ENCODE data around the gene C10orf105. TPM values are rescaled to one million over a fixed set of nuclear protein-coding genes. Genes with fewer than 3 reads are reported as not detected.

The C10orf105 gene
- total RNA-seq, 2 experiments from 2014 or later, result 0.09 to 0.15 TPM

- Histone ChIP-seq H3K4me2 (ENCODE audit: low read length) (no peak overlapping the region), H3K4me3 (ENCODE audit: low read depth, low read length, poor library complexity, severe bottlenecking) (no peak overlapping the region), H3K9me3 (ENCODE audit: low read length) (no peaks in the 10 kb centered on the region), H3K4me1 (ENCODE audit: insufficient read depth, low read length, poor library complexity, severe bottlenecking) (peaks cover 3% of the 10 kb centered on the region), H3K36me3 (ENCODE audit: insufficient read depth, low read length) (no peaks in the 10 kb centered on the region), H2AFZ (ENCODE audit: low read length) (no peak overlapping the region), H3K9me2 (ENCODE audit: insufficient read depth, low read length) (no peaks in the 10 kb centered on the region), H3K79me2 (ENCODE audit: insufficient read depth, low read depth, low read length) (no peaks in the 10 kb centered on the region), H4K20me1 (ENCODE audit: insufficient read depth, low read length) (no peaks in the 10 kb centered on the region), H3K27ac (ENCODE audit: low read depth, low read length, poor library complexity, severe bottlenecking) (no peak overlapping the region)
- ChIA-PET CTCF (ENCODE audit: unreplicated experiment) (interaction anchor here (1.0 to 1.9 kb wide), 2 partner anchors 9 to 13 kb away, joined by 6 read pairs; no protein-coding TSS in a partner anchor), POLR2A (interaction anchor here (1.0 kb wide), 1 partner anchor 363 kb away, joined by 3 read pairs; no protein-coding TSS in a partner anchor)
- no peak for DNase-seq (ENCODE audit: low spot score)
- no peak for TF ChIP-seq CTCF (conservative IDR thresholded peaks at IDR 0.05; ENCODE audit: low read length)
- no peak for TF ChIP-seq EZH2phosphoT487 (IDR thresholded peaks at IDR 0.05; ENCODE audit: borderline replicate concordance, low read depth, low read length)
- intact Hi-C loops (cut with micrococcal nuclease; ENCODE audit: unreplicated experiment), result no loop called here
- no TSS peak for BruUV-seq (replicated peaks)
Observed at GRCh38 chr10:71707240-71707789, 12.3 kb downstream of the C10orf105 start.

- no peaks in the 10 kb centered on the region for H3K9me2 ChIP-seq (ENCODE audit: insufficient read depth, low read length)
- H3K4me3 ChIP-seq (ENCODE audit: low read depth, low read length, poor library complexity, severe bottlenecking), result no peak overlapping the region
- H2AFZ ChIP-seq (ENCODE audit: low read length), result no peak overlapping the region
- no peak overlapping the region for H3K27ac ChIP-seq (ENCODE audit: low read depth, low read length, poor library complexity, severe bottlenecking)
- no peak for DNase-seq (ENCODE audit: low spot score)
- no peaks in the 10 kb centered on the region for H3K4me1 ChIP-seq (ENCODE audit: insufficient read depth, low read length, poor library complexity, severe bottlenecking)
- no peaks in the 10 kb centered on the region for H3K9me3 ChIP-seq (ENCODE audit: low read length)
- H3K4me2 ChIP-seq (ENCODE audit: low read length), result no peak overlapping the region
- CTCF ChIA-PET (ENCODE audit: unreplicated experiment), result interaction anchor here (0.6 to 1.9 kb wide), 3 partner anchors 8 to 88 kb away, joined by 3 to 6 read pairs (median 4); no protein-coding TSS in a partner anchor
- H4K20me1 ChIP-seq (ENCODE audit: insufficient read depth, low read length), result no peaks in the 10 kb centered on the region
- POLR2A ChIA-PET, result interaction anchor here (0.9 to 1.2 kb wide), 3 partner anchors 42 to 362 kb away, joined by 3 to 5 read pairs (median 5); no protein-coding TSS in a partner anchor
- intact Hi-C loops (cut with micrococcal nuclease; ENCODE audit: unreplicated experiment), result no loop called here
- BruUV-seq (replicated peaks), result no TSS peak
- H3K36me3 ChIP-seq (ENCODE audit: insufficient read depth, low read length), result no peaks in the 10 kb centered on the region
- TF ChIP-seq EZH2phosphoT487 (IDR thresholded peaks at IDR 0.05; ENCODE audit: borderline replicate concordance, low read depth, low read length), result no peak
- no peak for TF ChIP-seq CTCF (conservative IDR thresholded peaks at IDR 0.05; ENCODE audit: low read length)
- H3K79me2 ChIP-seq (ENCODE audit: insufficient read depth, low read depth, low read length), result no peaks in the 10 kb centered on the region
Observed at GRCh38 chr10:71706216-71707121, 13.1 kb downstream of the C10orf105 start.

Data from OCI-LY7 (cell line).